IPS-NIHi11 (cell line): ENCODE results near the gene GABPB1.
"Not testable (repeated sequence)": the region's sequence is repeated elsewhere in the genome, so short reads cannot be mapped to it uniquely, and the experiment has no call there.

ENCODE experiments used
- DNase-seq: peaks from one replicate; pipeline ENCODE4 v3.0.0; 2012; ENCODE audit warnings: mixed read lengths, low spot score

GABPB1 gene

DNA sequence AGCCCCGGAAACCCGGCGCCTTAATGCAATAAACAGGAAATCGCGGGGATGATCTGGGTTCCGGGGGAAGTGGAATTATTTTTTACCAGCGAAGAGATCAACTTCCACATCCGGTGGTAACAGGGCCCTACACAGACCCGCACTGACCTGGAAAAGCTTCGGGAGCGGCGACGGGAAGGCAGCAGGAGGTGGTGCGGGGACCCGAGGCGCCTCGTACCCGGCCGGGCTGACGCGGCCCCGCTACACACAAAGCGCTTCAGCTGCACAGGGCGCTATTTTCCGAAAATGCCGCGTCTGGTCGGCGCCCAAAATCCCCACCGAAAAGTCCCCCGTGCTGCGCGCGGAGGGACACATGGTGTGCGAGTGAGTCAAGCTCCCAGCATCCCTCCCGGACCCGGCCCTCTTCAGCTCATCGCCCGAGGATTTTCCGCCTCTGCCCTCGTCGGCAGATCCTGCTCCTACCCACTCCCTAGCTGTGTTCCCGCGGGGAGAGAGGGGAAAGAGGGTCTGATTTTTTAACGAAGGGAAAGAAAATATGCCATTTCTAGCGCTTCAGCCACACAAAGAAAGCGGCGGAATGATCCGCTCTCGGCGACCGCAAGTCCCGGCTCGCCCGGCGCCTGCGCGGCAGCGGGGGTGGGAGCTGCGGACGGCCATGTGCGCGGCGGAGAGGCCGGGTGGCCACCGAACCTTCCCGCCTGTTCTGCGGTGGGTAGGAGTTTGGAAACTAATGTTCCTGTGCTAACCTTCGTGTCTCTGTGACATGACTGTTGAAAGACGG lies at the start of gene GABPB1:
Gene GABPB1, minus strand, starts transcription at position 361 of the 781 bp plus-strand sequence. CDS start 45,400 bp downstream, outside the sequence.
- DNase-seq = peak; percentile 91

DNA sequence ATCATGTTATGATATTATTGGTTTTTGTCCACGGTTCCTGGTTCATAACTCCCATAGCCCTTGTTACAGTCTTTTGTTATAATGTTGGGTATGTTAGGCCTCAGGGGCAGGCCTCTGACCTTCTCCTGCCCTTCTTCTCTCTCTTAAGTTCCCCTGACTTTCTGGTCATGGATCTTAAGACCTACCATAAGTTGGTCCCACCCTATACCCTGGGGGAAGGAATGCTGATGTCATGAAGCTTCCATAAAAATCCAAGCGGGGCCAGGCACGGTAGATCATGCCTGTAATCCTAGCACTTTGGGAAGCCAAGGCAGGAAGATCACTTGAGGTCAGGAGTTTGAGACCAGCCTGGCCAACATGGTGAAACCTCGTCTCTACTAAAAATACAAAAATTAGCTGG lies 36.6 kb upstream of the GABPB1 start:
- DNase-seq = not testable (repeated sequence)

DNA sequence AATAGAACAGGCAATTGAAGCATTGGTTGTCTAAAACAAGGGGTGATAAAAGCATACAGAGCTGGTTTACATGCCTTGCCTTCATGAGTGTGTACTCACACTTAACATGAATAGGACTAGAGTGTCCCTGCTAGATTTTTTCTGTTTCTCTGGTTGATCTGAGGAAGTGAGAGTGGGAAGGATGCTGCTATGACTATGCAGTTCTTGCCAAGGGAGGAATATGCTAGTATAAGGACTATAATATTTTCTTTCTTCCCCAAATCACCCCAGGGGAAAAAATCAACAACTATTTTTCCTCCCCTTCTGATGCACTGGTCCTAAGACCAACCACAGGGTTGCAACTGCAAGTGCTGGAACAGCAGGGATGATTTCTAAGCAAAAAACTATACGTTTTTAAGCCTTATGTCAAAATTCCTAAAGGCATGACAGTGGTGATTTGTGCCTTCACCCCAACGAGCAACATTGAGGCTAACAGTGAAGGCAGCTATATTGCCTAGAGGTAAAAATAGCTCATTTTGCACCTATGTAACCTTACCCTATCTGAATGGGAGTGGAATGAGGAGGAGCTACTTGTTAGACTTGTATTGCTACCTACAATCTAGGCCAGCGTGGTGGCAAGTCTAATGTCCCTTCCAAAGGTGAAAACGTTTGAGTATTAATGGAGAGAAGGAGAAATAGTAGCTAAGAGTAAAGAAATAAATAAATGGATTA lies 35.7 kb upstream of the GABPB1 start:
- DNase-seq = no peak

GRCh38 chr15:50382408-50382807 lies 27.4 kb upstream of the GABPB1 start:
- not testable (repeated sequence) for DNase-seq

DNA sequence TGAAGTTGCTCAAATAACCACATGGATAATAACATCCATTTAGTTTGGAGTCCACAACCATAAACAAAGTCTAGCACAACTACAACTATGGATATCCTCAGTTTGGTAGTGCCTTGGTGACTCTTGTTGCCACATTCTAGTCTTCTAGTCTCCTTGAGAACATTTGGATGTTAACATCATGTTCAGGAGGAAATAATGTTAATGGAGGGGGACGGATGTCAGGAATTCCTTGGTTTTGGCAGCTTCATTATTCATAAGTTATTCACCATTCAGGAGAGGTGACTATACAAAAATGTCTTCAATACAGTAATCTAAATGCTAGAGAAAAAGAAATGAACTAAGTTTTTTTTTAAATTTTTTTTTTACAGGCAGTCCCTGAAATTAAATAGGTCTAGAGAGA lies 26.4 kb upstream of the GABPB1 start:
- DNase-seq = no peak

GRCh38 chr15:50380089-50380488 lies 25.1 kb upstream of the GABPB1 start:
- DNase-seq = no peak

GRCh38 chr15:50379413-50379812 lies 24.4 kb upstream of the GABPB1 start:
- DNase-seq = not testable (repeated sequence)

DNA sequence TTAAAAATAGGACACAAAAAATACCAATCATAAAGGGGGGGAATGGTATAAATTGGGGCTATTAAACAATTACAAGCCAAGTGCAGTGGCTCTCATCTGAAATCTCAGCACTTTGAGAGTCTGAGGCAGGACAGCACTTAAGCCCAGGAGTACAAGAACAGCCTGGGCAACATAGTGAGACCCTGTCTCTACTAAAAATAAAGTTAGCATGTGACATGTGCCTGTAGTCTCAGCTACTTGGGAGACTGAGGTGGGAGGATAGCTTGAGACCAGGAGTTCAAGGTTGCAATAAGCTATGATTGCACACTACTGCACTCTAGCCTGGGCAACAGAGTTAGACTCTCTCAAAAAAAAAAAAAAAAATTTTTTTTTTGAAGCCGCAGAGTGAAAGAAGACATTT lies 23.8 kb upstream of the GABPB1 start:
- no peak for DNase-seq

- no peak for DNase-seq
These were observed 23.1 kb upstream of the GABPB1 start for GRCh38 chr15:50377867-50378751.

GRCh38 chr15:50369564-50369963 lies 14.6 kb upstream of the GABPB1 start:
- DNase-seq = not testable (repeated sequence)

GRCh38 chr15:50365971-50366370 lies 11.0 kb upstream of the GABPB1 start:
- DNase-seq = no peak

DNA sequence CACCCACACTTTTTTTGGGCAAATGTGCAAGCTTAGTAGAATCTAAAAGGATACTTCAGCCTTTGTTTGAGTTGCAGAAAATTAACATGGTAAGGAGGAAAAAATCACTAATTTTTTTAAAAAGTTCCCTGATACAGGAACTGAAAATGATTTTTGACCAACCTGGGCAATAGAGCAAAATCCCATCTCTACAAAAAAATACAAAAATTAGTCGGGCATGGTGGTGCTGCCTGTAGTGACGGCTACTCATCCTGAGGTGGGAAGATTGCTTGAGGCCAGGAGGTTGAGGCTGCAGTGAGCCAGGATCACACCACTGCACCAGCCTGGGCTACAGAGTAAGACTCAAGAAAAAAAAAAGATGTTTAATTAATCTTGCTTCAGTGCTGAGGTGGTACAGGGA lies 10.6 kb upstream of the GABPB1 start:
- no peak for DNase-seq

DNA sequence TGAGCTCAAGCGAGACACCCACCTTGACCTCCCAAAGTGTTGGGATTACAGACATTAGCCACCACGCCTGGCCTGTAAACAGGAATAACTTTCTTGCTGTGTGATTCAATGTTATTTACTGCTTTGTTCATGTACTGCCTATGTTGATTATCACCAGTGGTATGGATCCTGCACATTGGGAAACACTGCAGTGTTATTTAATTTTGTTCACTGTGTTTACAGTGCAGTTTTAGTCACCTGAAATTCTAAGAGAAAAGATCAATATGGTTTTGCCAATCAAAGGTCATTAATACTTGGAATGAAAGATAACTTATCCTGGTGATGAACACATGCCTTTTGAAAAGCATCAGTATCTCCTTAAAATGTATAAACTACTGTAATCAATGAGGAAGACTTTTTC lies 8.6 kb upstream of the GABPB1 start:
- no peak for DNase-seq

- DNase-seq = no peak
These were observed 6.8 kb upstream of the GABPB1 start for GRCh38 chr15:50361756-50362155.

DNA sequence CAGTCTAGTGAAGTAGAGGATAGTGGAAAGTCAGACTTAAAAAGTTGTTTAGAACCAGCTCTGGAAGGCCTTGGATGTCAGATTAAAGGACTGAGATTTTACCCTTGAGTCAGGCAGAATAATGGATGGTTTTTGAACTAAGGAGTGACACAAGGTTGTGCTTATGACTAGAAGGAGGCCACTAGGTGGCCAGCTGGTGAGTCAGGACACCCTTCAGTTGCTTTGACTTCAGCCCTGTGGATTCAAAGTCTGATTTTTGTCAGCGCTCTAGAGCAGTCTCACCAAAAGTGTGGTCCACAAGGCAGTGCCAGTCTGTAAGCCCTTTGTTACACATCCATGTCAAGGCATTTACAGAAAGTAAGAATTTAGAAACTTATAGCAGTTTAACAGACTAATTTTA lies 3.8 kb upstream of the GABPB1 start:
- peak; percentile 35 for DNase-seq

DNA sequence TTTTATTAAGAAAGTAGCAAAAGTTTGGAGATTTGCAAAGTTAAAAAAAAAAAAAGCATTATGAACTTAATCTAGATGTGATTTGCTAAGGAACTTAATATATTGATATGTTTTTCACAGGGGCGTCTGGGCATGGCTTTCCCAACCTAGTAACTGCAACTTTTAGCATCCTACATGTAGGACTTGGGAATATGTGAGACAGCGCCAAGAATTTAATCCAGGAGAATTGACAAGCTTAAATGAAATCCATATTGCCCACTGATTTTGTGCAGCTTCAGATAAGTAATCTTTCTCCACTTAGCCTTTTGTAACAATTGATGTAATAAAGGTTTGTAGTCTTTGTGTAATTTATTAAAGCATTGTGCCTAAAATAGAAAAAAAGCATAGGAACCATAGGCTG lies 982 bp upstream of the GABPB1 start:
- DNase-seq = no peak

GRCh38 chr15:50355619-50355905 lies 564 bp upstream of the GABPB1 start:
- DNase-seq = no peak

- DNase-seq = peak; percentile 42
These were observed 792 bp downstream of the GABPB1 start for GRCh38 chr15:50353975-50354837.

DNA sequence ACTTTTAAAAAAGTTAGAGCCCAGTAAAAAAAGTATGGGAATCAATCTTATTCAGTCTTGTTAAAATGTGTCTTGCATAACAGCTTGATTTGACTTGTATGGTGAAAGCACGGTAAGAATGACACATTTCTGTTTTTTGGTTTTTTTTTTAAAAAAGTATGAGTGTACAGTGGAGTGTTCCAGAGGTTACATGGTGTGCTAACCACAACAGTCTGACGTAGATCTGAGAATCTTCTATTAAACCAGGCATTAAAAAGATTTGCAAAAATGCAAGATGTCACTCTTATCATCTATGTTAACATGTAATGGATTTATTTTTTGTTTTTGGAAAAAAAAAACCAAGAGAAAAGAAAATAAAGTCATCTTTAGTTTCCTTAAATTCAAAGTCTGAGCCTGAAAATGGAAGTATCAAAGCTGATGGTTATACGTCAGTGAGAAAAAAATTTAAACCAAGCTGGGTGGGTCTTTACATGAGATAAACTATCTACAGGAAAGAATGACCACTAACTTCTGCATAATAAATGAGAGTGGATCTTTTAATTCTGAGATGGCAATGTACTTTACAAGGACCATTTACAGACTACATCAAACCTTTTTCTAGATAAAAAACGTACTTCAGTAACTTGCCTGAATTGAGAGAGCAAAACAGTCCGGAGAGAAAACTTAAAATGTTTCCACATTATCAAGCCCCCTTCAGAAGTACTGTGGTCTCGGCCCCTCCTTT lies 1.6 kb downstream of the GABPB1 start:
- no peak for DNase-seq

DNA sequence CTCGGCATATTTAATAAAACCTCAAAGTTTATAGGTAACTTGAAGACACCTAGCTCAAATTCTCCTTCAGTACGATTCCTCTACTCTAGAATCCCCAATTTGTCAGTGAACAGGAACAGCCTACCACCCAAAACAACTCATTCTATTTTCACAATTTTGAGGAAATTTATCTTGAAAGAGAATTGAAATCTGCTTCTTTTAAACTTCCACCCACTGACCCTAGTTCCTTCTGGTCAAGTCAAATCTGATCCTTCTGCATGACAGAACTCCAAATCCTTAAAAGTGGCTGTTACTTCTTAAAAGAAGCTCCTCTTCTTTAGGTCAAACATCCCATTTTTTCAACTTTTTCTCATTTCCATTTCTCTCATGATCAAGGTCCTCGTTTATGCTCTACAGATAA lies 4.4 kb downstream of the GABPB1 start:
- no peak for DNase-seq

DNA sequence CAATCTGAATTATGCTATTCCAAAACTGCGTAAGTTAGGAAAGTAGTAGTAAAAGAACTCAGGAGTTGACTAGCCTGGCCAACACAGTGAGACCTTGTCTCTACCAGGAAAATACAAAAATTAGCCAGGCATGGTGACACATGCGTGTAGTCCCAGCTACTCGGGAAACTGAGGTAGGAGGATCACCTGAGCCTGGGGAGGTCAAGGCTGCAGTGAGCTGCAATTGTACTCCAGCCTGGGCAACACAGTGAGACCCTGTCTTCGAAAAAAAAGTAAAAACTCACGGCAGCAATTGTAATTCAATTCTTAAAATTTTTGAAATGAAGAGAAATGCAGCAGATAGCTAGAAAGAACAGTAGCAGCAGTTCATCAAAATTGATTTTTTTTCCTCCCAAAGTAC lies 9.7 kb downstream of the GABPB1 start:
- DNase-seq = no peak
